Endothelial cell of umbilical vein (primary cell): ENCODE measurements around the gene BCL7A.
"Not testable (repeated sequence)": the region's sequence is repeated elsewhere in the genome, so short reads cannot be mapped to it uniquely, and the experiment has no call there.

Experiments
- EZH2 ChIP-seq: IDR thresholded peaks from 2 replicates; pipeline ENCODE4 v1.6.1; 2012; ENCODE audit warnings: borderline replicate concordance, low read depth, mild to moderate bottlenecking, moderate library complexity, low read length, inconsistent platforms; ENCODE audit not compliant: severe bottlenecking
- FOS ChIP-seq: IDR thresholded peaks from 2 replicates; pipeline ENCODE4 v1.6.1; 2011; ENCODE audit warnings: mild to moderate bottlenecking, low read length, moderate library complexity, borderline replicate concordance; ENCODE audit not compliant: insufficient read depth
- GATA2 ChIP-seq: IDR thresholded peaks from 2 replicates; pipeline ENCODE4 v1.7.0; 2011; ENCODE audit warnings: low read depth, mild to moderate bottlenecking, moderate library complexity, mixed read lengths, low read length; ENCODE audit not compliant: insufficient read length, insufficient read depth
- MYC ChIP-seq: IDR thresholded peaks from one replicate; pipeline ENCODE4 v1.6.1; 2011; ENCODE audit warnings: mild to moderate bottlenecking, low read depth, low read length
- POLR2A ChIP-seq: IDR thresholded peaks from 2 replicates; pipeline ENCODE4 v1.6.1; 2012; ENCODE audit warnings: low read depth, mild to moderate bottlenecking, control low read depth, low read length
- POLR2AphosphoS5 ChIP-seq: IDR thresholded peaks from 2 replicates; pipeline ENCODE4 v1.6.1; 2012; ENCODE audit warnings: low read depth, mild to moderate bottlenecking, control low read depth, low read length, moderate library complexity; ENCODE audit not compliant: insufficient read depth
- TF ChIP-seq, protein P1 (sequence below), 2 donors: IDR thresholded peaks; 1 replicate in 1 of 2; 2 replicates in 1 of 2; pipeline ENCODE4 v1.5.1; 2011; ENCODE audit warnings: low read length in 2 of 2, mild to moderate bottlenecking in 2 of 2, moderate library complexity in 2 of 2, control low read depth in 1 of 2, inconsistent platforms in 1 of 2, low read depth in 1 of 2; ENCODE audit not compliant: insufficient read depth in 1 of 2; ENCODE audit errors: extremely low read depth in 1 of 2
- TF ChIP-seq, protein P2 (sequence below): IDR thresholded peaks from 2 replicates; pipeline ENCODE4 v1.6.1; 2011; ENCODE audit not compliant: insufficient read depth, insufficient read length

DNA sequence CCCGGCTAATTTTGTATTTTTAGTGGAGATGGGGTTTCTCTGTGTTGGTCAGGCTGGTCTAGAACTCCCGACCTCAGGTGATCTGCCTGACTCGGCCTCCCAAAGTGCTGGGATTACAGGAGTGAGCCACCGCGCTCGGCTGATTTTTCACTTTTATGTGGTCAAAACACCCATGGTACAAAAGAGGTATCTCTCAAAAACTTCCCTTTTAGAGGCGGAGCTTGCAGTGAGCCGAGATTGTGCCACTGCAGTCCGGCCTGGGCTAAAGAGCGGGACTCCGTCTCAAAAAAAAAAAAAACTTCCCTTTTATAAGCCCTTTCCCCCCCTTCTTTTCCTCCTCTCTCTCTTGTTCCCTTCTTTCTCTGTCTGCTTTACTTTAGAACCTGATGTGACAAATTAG lies 83.8 kb downstream of the BCL7A start:
- TF ChIP-seq, protein P1, sequence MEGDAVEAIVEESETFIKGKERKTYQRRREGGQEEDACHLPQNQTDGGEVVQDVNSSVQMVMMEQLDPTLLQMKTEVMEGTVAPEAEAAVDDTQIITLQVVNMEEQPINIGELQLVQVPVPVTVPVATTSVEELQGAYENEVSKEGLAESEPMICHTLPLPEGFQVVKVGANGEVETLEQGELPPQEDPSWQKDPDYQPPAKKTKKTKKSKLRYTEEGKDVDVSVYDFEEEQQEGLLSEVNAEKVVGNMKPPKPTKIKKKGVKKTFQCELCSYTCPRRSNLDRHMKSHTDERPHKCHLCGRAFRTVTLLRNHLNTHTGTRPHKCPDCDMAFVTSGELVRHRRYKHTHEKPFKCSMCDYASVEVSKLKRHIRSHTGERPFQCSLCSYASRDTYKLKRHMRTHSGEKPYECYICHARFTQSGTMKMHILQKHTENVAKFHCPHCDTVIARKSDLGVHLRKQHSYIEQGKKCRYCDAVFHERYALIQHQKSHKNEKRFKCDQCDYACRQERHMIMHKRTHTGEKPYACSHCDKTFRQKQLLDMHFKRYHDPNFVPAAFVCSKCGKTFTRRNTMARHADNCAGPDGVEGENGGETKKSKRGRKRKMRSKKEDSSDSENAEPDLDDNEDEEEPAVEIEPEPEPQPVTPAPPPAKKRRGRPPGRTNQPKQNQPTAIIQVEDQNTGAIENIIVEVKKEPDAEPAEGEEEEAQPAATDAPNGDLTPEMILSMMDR (IDR thresholded peaks at IDR 0.05; ENCODE audit: extremely low read depth in 1 of 2, insufficient read depth in 1 of 2, low read depth in 1 of 2, low read length in 2 of 2): not testable (repeated sequence)
- not testable (repeated sequence) for TF ChIP-seq EZH2, POLR2AphosphoS5, POLR2A, FOS, MYC, GATA2
- TF ChIP-seq, protein P2, sequence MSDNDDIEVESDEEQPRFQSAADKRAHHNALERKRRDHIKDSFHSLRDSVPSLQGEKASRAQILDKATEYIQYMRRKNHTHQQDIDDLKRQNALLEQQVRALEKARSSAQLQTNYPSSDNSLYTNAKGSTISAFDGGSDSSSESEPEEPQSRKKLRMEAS: not testable (repeated sequence)
